GF-D8 (cell line): ENCODE measurements around the gene GET3.
"Not testable (repeated sequence)": the region's sequence is repeated elsewhere in the genome, so short reads cannot be mapped to it uniquely, and the experiment has no call there.

Experiments used
- DNase-seq: peaks from one replicate; lab custom pipeline; 2025; lab: John Stamatoyannopoulos, UW

The GET3 gene

GRCh38 chr19:12736995-12737834 lies at the start of gene GET3:
Gene GET3 (plus strand): TSS chr19:12737497. CDS start chr19:12737506, 9 bp downstream.
- DNase-seq = peak; percentile 95

DNA sequence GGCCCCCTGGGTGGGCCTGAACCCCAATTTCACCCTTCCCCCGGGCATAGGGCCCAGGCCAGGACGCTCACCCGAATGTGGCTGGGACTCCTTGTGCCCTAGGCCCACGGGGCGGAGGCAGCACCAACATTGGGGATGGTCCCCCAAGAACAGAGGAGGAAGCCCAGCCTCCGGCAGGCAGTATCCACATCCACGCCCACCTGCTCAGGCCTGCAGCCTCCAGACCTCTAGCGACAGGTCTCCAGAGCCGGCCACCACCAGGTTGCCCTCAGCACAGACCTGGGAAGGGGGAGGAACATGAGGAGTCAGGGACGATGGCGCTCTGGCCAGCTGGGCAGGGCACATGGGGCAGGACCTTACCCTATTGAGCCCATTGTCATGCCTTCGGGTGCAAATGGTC lies 48.3 kb upstream of the GET3 start:
- DNase-seq = no peak

- no peak for DNase-seq
These were observed 47.6 kb upstream of the GET3 start for GRCh38 chr19:12689581-12690216.

DNA sequence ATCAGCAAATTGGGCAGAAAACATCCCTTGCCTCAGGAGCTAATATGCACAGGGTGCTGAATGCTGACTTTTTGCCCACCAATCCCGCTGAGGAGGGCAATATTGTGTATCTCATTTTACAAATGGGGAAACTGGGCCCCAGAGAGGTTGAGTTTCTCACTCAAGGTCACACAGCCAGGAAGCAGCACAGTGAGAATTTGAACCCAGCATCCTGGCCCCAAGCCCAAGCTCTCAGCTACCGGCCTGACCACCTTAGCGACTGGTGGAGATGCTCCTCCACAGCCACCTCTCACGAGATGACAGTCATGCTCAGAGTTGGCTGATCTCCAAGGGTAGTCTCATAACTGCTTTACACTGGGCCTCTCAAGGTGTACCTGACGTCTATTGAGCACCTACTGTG lies 44.3 kb upstream of the GET3 start:
- no peak for DNase-seq

DNA sequence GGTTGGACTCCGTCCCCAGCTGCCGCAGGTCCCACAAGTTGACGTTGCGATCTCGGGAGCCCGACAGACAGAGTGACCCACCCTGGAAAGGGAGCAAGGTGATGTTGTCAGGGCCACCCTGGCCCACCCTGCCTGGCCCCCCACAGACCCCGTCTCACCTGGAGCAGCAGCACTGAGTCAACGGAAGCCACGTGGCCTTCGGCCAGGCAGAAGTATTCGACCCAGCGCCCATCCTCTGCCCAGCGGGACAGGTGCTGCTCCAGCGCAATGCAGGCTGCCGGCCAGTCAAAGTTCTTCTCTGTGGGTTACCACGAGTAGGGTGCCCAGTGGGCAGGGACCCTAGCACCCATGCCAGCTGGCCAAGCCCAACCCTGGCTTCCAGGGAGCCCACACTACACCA lies 42.7 kb upstream of the GET3 start:
- no peak for DNase-seq

DNA sequence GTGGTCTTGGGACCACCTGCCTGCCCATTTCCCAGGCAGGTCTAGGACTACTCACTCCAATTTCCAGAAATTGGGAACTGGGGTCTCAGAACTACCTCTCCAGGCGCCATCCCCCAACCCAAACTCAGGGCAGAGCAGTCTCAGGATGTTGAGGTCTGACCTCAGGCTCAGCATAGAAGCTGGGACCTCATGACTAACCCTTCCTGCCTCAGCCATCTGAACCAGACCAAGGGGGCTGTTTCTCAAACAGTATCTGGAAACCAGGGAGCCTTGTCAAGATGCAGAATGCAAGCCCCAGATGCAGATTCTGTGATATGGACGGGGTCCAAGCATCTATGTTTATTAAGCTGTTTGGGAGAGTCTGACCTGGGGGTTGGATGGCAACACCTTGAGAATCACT lies 42.2 kb upstream of the GET3 start:
- DNase-seq = no peak

DNA sequence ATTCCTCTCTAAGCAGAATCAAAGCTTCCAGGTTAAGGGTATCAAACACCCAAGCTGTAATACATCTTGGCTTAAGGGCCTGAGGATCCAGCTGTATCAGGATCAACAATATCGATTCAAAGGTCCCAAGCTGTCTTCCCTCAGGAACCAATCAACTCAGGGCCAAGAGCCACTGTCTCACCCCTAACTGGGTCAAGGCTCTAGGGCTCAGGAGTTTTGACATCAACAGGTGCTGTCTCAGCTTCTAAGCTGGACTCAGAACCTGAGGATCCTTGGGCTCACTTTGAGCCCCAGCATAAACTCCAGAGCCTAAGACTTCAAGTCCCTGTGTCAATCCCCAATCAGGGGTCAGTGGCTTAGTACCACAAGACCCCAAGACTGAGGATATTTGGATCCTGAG lies 41.8 kb upstream of the GET3 start:
- no peak for DNase-seq

GRCh38 chr19:12695997-12696365 lies 41.3 kb upstream of the GET3 start:
- no peak for DNase-seq

- DNase-seq = peak; percentile 83
These were observed 40.6 kb upstream of the GET3 start, which contains the start of gene FBXW9 for GRCh38 chr19:12696366-12697335. Gene FBXW9 (minus strand): TSS chr19:12696631. CDS start chr19:12696581, 50 bp downstream.

- DNase-seq = not testable (repeated sequence)
These were observed 39.9 kb upstream of the GET3 start for GRCh38 chr19:12697425-12697824.

GRCh38 chr19:12698138-12698537 lies 39.2 kb upstream of the GET3 start:
- no peak for DNase-seq

- DNase-seq = no peak
These were observed 35.6 kb upstream of the GET3 start for GRCh38 chr19:12701596-12702282.

- DNase-seq = no peak
These were observed 34.3 kb upstream of the GET3 start for GRCh38 chr19:12703046-12703445.

- no peak for DNase-seq
These were observed 32.1 kb upstream of the GET3 start for GRCh38 chr19:12705169-12705568.

DNA sequence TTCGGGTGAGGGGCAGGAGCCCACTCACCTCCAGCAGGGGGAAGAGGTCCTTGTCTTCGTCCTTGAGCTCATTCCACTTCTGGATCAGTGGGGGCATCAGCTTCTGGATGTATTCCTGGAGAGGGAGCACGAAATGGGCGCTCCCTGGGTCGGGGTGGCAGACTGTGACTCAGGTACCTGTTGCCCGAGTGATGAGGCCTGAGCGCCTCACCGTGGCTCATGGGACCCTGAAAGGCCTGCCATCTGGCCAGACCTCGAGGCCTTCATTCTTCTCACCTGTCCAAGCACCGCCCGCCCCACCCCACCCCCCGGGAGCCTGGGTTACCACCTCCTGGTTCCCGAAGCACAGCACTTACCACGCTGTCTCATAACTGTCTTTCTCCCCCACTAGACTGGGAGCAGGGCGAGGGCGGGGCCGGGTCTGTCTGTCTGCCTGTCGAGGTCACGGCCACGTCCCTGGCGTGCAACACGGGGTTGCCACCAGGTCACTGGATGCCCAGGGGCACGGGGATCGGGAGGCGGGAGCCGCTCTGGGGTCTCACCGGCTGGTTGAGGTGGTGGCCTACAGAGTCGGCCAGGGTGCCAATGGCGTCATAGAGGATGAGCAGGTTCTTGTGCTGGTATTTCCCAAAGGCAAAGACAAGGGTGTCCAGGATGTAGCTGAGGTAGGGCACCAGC lies 31.5 kb upstream of the GET3 start:
- no peak for DNase-seq

DNA sequence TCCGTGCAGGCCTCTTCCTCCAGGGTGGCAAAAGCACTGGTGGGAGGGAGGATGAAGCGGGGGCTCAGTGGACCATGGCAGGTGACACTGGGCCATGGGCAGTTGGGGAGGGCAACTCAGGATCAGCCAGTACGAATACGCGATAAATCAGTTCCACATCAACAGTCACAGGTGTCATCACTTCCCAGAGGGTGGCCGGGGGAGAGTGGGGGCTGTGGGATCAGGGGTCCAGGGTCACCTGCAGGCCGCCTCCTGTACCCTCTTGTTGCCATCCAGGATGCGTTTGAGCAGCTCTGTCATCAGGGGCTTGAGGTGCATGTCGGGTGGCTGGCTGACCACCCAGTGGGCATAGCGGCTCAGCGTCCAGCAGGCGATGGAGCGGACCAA lies 31.0 kb upstream of the GET3 start:
- no peak for DNase-seq

GRCh38 chr19:12708641-12709040 lies 28.7 kb upstream of the GET3 start:
- no peak for DNase-seq

DNA sequence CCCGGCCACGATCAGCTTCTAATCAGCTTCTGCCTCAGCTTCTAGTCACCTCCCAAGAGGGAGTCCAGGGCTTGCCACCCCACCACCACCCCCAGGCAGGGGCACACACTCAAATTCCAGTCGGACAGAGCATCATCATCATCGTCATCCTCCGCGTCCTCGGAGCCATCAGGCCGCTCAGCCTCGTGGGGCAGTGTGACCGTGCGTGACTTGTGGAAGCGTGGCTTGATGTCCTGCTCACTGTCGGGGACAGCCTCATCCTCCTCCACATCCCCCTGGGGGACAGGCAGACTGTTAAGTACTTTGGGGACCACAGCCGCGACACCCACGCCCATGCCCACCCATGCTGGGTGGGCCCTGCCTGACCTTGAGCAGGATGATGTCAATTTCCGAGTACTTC lies 26.1 kb upstream of the GET3 start:
- no peak for DNase-seq

- not testable (repeated sequence) for DNase-seq
These were observed 25.2 kb upstream of the GET3 start for GRCh38 chr19:12712077-12712476.

DNA sequence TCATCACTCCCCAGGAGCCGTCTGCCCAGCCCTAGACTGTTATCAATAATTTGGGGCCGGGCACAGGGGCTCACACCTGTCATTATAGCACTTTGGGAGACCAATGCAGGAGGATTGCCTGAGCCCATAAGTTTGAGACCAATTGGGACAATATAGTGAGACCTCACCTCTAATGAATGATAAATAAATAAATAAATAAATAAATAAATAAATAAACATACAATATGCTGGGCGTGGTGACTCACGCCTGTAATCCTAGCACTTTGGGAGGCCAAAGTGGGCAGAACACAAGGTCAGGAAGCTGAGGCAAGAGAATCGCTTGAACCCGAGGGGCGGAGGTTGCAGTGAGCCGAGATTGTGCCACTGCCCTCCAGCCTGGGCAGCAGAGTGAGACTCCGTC lies 24.0 kb upstream of the GET3 start:
- DNase-seq = not testable (repeated sequence)

DNA sequence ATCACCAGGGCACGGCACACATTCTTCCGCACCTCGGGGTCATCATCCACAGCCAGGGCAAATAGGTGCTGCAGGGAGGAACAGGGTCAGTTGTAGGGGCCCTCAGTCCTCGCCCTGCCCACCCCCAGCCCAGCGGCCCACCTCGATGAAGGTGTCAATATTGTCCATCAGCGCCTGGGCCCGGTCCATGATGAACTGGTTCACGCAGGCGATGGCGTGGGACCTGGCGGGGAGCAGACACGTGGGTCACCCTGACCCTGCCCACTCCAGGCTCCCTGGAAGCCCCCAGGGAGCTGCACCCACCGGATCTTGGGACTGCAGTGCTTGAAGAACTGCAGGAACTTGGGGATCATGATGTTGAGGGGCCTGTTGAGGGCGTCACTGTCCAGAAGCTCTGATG lies 22.2 kb upstream of the GET3 start:
- no peak for DNase-seq
